SU-DHL-6 (cell line): ENCODE measurements around the gene TMEM120A.

Experiments
- H2AFZ ChIP-seq: fragments of 200-600 bp; sonication (generic); 2 replicates; pipeline ENCODE4 v1.6.1; 2014; ENCODE audit warnings: low read depth, mild to moderate bottlenecking, moderate library complexity, mixed read lengths, antibody characterized with exemption, low read length; ENCODE audit not compliant: severe bottlenecking
- H3F3A ChIP-seq: fragments of 200-600 bp; shearing (Covaris generic); 2 replicates; pipeline ENCODE4 v1.6.0; 2016; ENCODE audit warnings: antibody characterized with exemption, mild to moderate bottlenecking; ENCODE audit not compliant: insufficient read depth
- H3K27ac ChIP-seq: fragments of 200-600 bp; sonication (generic); 2 replicates; pipeline ENCODE4 v1.5.1; 2016; ENCODE audit warnings: low read depth, mild to moderate bottlenecking, low read length, moderate library complexity, mixed read lengths
- H3K27me3 ChIP-seq: fragments of 200-600 bp; sonication (generic), shearing (Covaris generic); 2 replicates; pipeline ENCODE4 v1.6.0; 2014; ENCODE audit warnings: mild to moderate bottlenecking, low read length
- H3K36me3 ChIP-seq: fragments of 200-600 bp; sonication (generic); 2 replicates; pipeline ENCODE4 v1.6.1; 2014; ENCODE audit warnings: mild to moderate bottlenecking, low read length, mixed read lengths
- H3K4me2 ChIP-seq: fragments of 300-600, 200-600 bp; shearing (Covaris generic), sonication (generic); 2 replicates; pipeline ENCODE4 v1.6.0; 2014; ENCODE audit warnings: low read length, low read depth, mild to moderate bottlenecking; ENCODE audit not compliant: poor library complexity, severe bottlenecking
- H3K4me3 ChIP-seq: fragments of 200-600 bp; sonication (generic); 2 replicates; pipeline ENCODE4 v1.5.1; 2014; ENCODE audit warnings: antibody characterized with exemption, low read length, mild to moderate bottlenecking, mixed read lengths; ENCODE audit not compliant: insufficient read depth, poor library complexity, severe bottlenecking
- H3K79me2 ChIP-seq: fragments of 200-600 bp; sonication (generic); 2 replicates; pipeline ENCODE4 v1.6.1; 2014; ENCODE audit warnings: mild to moderate bottlenecking, low read length, moderate library complexity; ENCODE audit not compliant: insufficient read depth
- H3K9ac ChIP-seq: fragments of 200-600 bp; sonication (generic); 2 replicates; pipeline ENCODE4 v1.7.0; 2014; ENCODE audit warnings: mild to moderate bottlenecking, low read length
- H3K9me2 ChIP-seq: fragments of 200-600 bp; sonication (generic); replicated peaks from 2 replicates; pipeline ENCODE4 v1.6.1; 2014; ENCODE audit warnings: low read length; ENCODE audit not compliant: insufficient read depth
- H3K9me3 ChIP-seq: fragments of 200-600 bp; sonication (generic); 2 replicates; pipeline ENCODE4 v1.6.1; 2014; ENCODE audit warnings: low read length, mixed read lengths; ENCODE audit not compliant: insufficient read depth
- H4K20me1 ChIP-seq: fragments of 200-600 bp; sonication (generic); 2 replicates; pipeline ENCODE4 v1.6.1; 2014; ENCODE audit warnings: low read depth, mild to moderate bottlenecking, antibody characterized with exemption, low read length, moderate library complexity, mixed read lengths
- EZH2phosphoT487 ChIP-seq: fragments of 200-600 bp; sonication (generic), shearing (Covaris generic); conservative IDR thresholded peaks from 2 replicates; pipeline ENCODE4 v1.6.1; 2018; ENCODE audit warnings: mild to moderate bottlenecking, antibody characterized with exemption, low read length, moderate library complexity, mixed read lengths
- TF ChIP-seq, protein P1 (sequence below): fragments of 200-600 bp; sonication (generic); IDR thresholded peaks from one replicate; pipeline ENCODE4 v1.5.1; 2017; ENCODE audit warnings: antibody characterized with exemption, mild to moderate bottlenecking, low read length, moderate library complexity; ENCODE audit not compliant: insufficient read depth, poor library complexity, severe bottlenecking

Gene TMEM120A

DNA sequence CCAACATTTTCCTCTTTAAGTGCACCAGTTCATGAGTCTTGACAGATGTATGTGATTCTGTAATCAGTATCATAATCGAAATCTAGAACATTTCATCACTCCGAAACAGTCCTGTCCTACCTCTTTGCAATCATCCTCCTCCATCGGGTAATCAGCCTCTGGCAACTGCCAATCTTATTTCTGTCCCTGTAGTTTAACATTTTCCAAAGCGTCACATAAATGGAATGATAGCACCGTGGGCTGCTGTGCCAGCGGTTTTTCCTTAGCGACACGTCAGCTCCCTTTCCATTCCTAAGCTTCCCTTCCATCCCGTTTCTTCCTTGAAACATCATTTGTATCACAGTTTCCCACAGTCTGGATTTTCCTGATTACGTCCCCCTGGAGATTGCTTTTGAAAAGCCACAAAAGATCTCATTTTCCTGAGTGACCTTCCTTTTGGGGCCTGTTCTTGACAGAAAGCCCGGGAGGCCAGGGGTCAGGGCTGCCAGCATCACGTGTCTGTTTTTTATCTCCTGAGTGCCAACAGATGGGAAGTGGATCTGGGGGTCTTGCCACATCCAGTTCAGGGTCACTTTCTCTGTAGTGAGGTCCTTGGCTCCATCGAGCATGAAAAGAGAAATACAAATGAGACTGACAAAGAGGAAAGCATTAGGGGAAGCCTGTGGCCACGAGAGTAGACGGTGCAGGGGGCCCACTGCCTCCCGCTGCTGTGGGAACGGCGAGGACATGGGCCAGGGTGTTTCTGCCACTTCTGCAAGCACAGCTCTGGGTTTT, 31.6 kb downstream of the TMEM120A start:
- Histone ChIP-seq H3K4me3 (no peak overlapping the region), H3K36me3 (no peaks in the 10 kb centered on the region), H3K27ac (no peak overlapping the region), H3K9me2 (no peaks in the 10 kb centered on the region), H3F3A (no peaks in the 10 kb centered on the region), H3K9ac (no peak overlapping the region), H3K4me2 (no peak overlapping the region), H3K9me3 (no peaks in the 10 kb centered on the region), H3K79me2 (no peaks in the 10 kb centered on the region), H4K20me1 (no peaks in the 10 kb centered on the region), H3K27me3 (no peaks in the 10 kb centered on the region), H2AFZ (no peak overlapping the region)
- TF ChIP-seq, protein P1, sequence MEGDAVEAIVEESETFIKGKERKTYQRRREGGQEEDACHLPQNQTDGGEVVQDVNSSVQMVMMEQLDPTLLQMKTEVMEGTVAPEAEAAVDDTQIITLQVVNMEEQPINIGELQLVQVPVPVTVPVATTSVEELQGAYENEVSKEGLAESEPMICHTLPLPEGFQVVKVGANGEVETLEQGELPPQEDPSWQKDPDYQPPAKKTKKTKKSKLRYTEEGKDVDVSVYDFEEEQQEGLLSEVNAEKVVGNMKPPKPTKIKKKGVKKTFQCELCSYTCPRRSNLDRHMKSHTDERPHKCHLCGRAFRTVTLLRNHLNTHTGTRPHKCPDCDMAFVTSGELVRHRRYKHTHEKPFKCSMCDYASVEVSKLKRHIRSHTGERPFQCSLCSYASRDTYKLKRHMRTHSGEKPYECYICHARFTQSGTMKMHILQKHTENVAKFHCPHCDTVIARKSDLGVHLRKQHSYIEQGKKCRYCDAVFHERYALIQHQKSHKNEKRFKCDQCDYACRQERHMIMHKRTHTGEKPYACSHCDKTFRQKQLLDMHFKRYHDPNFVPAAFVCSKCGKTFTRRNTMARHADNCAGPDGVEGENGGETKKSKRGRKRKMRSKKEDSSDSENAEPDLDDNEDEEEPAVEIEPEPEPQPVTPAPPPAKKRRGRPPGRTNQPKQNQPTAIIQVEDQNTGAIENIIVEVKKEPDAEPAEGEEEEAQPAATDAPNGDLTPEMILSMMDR: no peak
- no peak for TF ChIP-seq EZH2phosphoT487

GRCh38 chr7:75961218-75961617, 33.2 kb downstream of the TMEM120A start:
- no peaks in the 10 kb centered on the region for H4K20me1 ChIP-seq

DNA sequence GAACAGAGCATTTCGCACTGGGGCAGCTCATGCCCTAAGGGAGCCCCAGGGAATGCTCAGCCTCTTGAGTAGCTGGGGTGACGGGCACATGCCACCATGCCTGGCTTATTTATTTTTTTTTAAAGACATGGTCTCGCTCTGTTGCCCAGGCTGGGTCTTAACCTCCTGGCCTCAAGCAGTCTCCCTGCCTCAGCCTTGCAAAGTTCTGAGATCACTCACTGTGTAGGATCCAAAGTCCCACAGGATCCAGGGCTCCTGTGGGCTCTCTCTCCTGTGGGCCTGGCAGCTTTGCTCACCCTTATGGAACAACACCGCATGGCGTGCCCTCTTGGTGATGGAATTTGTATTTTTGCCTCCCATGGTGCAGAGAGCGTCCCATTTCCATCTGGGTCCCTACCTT, 34.0 kb downstream of the TMEM120A start:
- Histone ChIP-seq H3F3A (no peaks in the 10 kb centered on the region), H3K9me2 (no peaks in the 10 kb centered on the region), H3K9ac (no peak overlapping the region), H3K36me3 (no peaks in the 10 kb centered on the region), H3K79me2 (no peaks in the 10 kb centered on the region), H2AFZ (no peak overlapping the region), H3K9me3 (no peaks in the 10 kb centered on the region), H4K20me1 (no peaks in the 10 kb centered on the region), H3K27me3 (no peaks in the 10 kb centered on the region), H3K27ac (no peak overlapping the region), H3K4me3 (no peak overlapping the region), H3K4me2 (no peak overlapping the region)
- TF ChIP-seq EZH2phosphoT487: no peak
- TF ChIP-seq, protein P1: no peak

More at GRCh38 chr7:75961218-75961617, 33.2 kb downstream of the TMEM120A start:
- TF ChIP-seq, protein P1: no peak
- TF ChIP-seq EZH2phosphoT487: no peak
- Histone ChIP-seq H3K27ac (no peak overlapping the region), H3K9ac (no peak overlapping the region), H2AFZ (no peak overlapping the region), H3K4me3 (no peak overlapping the region), H3K79me2 (no peaks in the 10 kb centered on the region), H3K4me2 (no peak overlapping the region), H3K36me3 (no peaks in the 10 kb centered on the region), H3K9me3 (no peaks in the 10 kb centered on the region), H3F3A (no peaks in the 10 kb centered on the region), H3K27me3 (no peaks in the 10 kb centered on the region), H3K9me2 (no peaks in the 10 kb centered on the region)
